ENCODE measurements around the gene NOC2L. TPM values are rescaled to one million over a fixed set of nuclear protein-coding genes. Genes with fewer than 3 reads are reported as not detected.

NOC2L gene
- total and polyA plus RNA-seq, 2 donors (not counting 3 experiments of a cell fraction or from before 2014, with no cell fraction given), result 55.3 to 87.9 TPM

DNA sequence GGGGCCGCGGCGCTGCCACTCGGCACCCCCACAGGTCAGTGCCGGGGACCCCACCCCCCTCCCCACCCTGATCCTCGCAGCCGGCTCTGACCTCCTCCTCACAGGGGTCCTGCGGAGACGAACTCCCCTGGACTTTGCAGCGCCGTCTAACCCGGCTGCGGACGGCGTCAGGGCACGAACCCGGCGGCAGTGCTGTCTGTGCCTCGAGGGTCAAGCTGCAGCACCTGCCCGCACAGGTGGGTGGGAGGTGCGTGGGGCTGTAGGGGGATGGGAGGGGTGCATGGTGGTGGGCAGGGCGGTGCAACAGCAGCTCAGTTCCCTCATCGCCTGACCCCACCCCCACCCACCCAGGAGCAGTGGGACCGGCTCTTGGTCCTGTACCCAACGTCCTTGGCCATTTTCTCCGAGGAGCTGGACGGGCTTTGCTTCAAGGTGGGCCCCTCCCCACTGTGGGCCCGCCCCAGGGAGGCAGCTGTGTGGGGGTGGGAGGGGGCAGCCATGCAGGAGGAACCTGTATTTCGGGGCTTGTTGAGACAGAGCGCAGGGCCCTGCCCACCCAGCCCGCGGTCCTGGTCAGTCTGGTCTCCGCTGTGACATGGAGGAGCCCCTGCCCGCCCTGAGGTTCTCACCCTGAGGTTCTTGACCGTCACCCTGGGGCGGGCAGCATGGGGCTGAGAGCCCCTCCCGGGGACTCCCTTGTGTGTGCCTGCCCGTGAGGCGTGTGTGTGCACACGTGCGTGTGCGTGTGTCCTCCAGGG lies 12.1 kb upstream of the NOC2L start:
- Histone ChIP-seq H3K4me3 (replicated peaks in 1 of 3; ENCODE audit: insufficient read depth in 1 of 3, low read depth in 1 of 3, low read length in 3 of 3) (no peak overlapping the region), H3K9me1 (replicated peaks; ENCODE audit: control insufficient read depth, extremely low read depth, insufficient read depth, low read length) (no peaks in the 10 kb centered on the region), H3K9me3 (replicated peaks; ENCODE audit: control insufficient read depth, insufficient read depth, low read length) (no peaks in the 10 kb centered on the region), H3K9ac (replicated peaks; ENCODE audit: extremely low read depth, insufficient read depth, low read length) (no peak overlapping the region), H3K27me3 (ENCODE audit: control insufficient read depth in 2 of 2, insufficient read depth in 2 of 2, low read length in 2 of 2) (peaks cover 2% of the 10 kb centered on the region in 2 experiments), H3K36me3 (ENCODE audit: control insufficient read depth in 2 of 2, extremely low read depth in 1 of 2, insufficient read depth in 2 of 2, low read length in 2 of 2) (no peaks in the 10 kb centered on the region), H4K20me1 (replicated peaks; ENCODE audit: control insufficient read depth, extremely low read depth, insufficient read depth, low read length) (no peaks in the 10 kb centered on the region), H2AFZ (ENCODE audit: low read depth, low read length) (no peak overlapping the region), H3K4me2 (ENCODE audit: insufficient read depth, low read length) (no peak overlapping the region), H3K4me1 (ENCODE audit: control insufficient read depth, extremely low read depth, insufficient read depth, low read length) (peaks cover 6% of the 10 kb centered on the region), H3K27ac (ENCODE audit: insufficient read depth, low read depth, low read length) (no peak overlapping the region), H3K79me2 (ENCODE audit: control insufficient read depth, insufficient read depth, low read length) (no peaks in the 10 kb centered on the region)
- intact Hi-C loops (cut with micrococcal nuclease) (no loop called here), dilution Hi-C loops (cut with MboI; ENCODE audit: extremely low pct_ligation_motif_present, low sequenced_read_pairs) (no loop called here)
- ChIA-PET POLR2A (no interaction called here), CTCF (interaction anchor here (1.0 kb wide), 1 partner anchor 41 kb away, joined by 4 read pairs; no protein-coding TSS in a partner anchor)
- no peak for DNase-seq (ENCODE audit: low read depth, low spot score)
- BruUV-seq (replicated peaks), result no TSS peak
- FAIRE-seq, result no peak
- TF ChIP-seq POLR2A (IDR thresholded peaks at IDR 0.05; ENCODE audit: low read depth, low read length) (no peak), EZH2 (IDR thresholded peaks at IDR 0.05; ENCODE audit: borderline replicate concordance, low read depth, low read length, severe bottlenecking) (peak; percentile 14)

- H3K4me1 ChIP-seq (ENCODE audit: control insufficient read depth, extremely low read depth, insufficient read depth, low read length), result peaks cover 11% of the 10 kb centered on the region
- H3K27ac ChIP-seq (ENCODE audit: insufficient read depth, low read depth, low read length), result no peak overlapping the region
- intact Hi-C loops (cut with micrococcal nuclease), result no loop called here
- FAIRE-seq, result no peak
- H3K9me3 ChIP-seq (replicated peaks; ENCODE audit: control insufficient read depth, insufficient read depth, low read length), result no peaks in the 10 kb centered on the region
- no peak overlapping the region for H3K4me3 ChIP-seq (replicated peaks in 1 of 3; ENCODE audit: insufficient read depth in 1 of 3, low read depth in 1 of 3, low read length in 3 of 3)
- H3K36me3 ChIP-seq (ENCODE audit: control insufficient read depth in 2 of 2, extremely low read depth in 1 of 2, insufficient read depth in 2 of 2, low read length in 2 of 2), result no peaks in the 10 kb centered on the region
- no peaks in the 10 kb centered on the region for H4K20me1 ChIP-seq (replicated peaks; ENCODE audit: control insufficient read depth, extremely low read depth, insufficient read depth, low read length)
- dilution Hi-C loops (cut with MboI; ENCODE audit: extremely low pct_ligation_motif_present, low sequenced_read_pairs), result no loop called here
- ChIA-PET CTCF (interaction anchor here (0.7 to 1.0 kb wide), 2 partner anchors 14 to 40 kb away, joined by 3 to 4 read pairs; no protein-coding TSS in a partner anchor), POLR2A (no interaction called here)
- H2AFZ ChIP-seq (ENCODE audit: low read depth, low read length), result no peak overlapping the region
- H3K27me3 ChIP-seq (ENCODE audit: control insufficient read depth in 2 of 2, insufficient read depth in 2 of 2, low read length in 2 of 2), result peaks cover 2% of the 10 kb centered on the region in 2 experiments
- BruUV-seq (replicated peaks), result no TSS peak
- no peak for DNase-seq (ENCODE audit: low read depth, low spot score)
- H3K79me2 ChIP-seq (ENCODE audit: control insufficient read depth, insufficient read depth, low read length), result no peaks in the 10 kb centered on the region
- no peak overlapping the region for H3K9ac ChIP-seq (replicated peaks; ENCODE audit: extremely low read depth, insufficient read depth, low read length)
- H3K9me1 ChIP-seq (replicated peaks; ENCODE audit: control insufficient read depth, extremely low read depth, insufficient read depth, low read length), result no peaks in the 10 kb centered on the region
- no peak overlapping the region for H3K4me2 ChIP-seq (ENCODE audit: insufficient read depth, low read length)
- no peak for TF ChIP-seq FOS (IDR thresholded peaks at IDR 0.05; ENCODE audit: borderline replicate concordance, insufficient read depth, low read length)
- no peak for TF ChIP-seq CTCF (IDR thresholded peaks at IDR 0.05; ENCODE audit: extremely low read depth in 1 of 2, insufficient read depth in 1 of 2, low read depth in 1 of 2, low read length in 2 of 2)
- TF ChIP-seq EZH2 (IDR thresholded peaks at IDR 0.05; ENCODE audit: borderline replicate concordance, low read depth, low read length, severe bottlenecking), result peak; percentile 30
- no peak for TF ChIP-seq JUN (IDR thresholded peaks at IDR 0.05; ENCODE audit: borderline replicate concordance, insufficient read depth, insufficient read length, low read depth)
- no peak for TF ChIP-seq MAX (IDR thresholded peaks at IDR 0.05; ENCODE audit: insufficient read depth, insufficient read length)
These were observed 11.4 kb upstream of the NOC2L start for GRCh38 chr1:970242-970972.

Data from endothelial cell of umbilical vein (primary cell).